GM12891 (cell line): ENCODE data around the gene C1orf159.
"Not testable (repeated sequence)": the region's sequence is repeated elsewhere in the genome, so short reads cannot be mapped to it uniquely, and the experiment has no call there.

Experiments
- DNase-seq: peaks from one replicate; pipeline ENCODE4 v3.0.0; 2011; ENCODE audit warnings: low spot score; ENCODE audit not compliant: insufficient read length
- FAIRE-seq: peaks from 2 replicates; lab custom pipeline; 2011; peaks lifted over from hg19 to GRCh38; lab: Jason Lieb, UNC
- PAX5 ChIP-seq: IDR thresholded peaks from 2 replicates; pipeline ENCODE4 v1.6.1; 2011; ENCODE audit warnings: low read length, moderate library complexity, mild to moderate bottlenecking; ENCODE audit not compliant: insufficient read depth, severe bottlenecking
- POLR2A ChIP-seq: IDR thresholded peaks from 2 replicates; pipeline ENCODE4 v1.6.1; 2011; ENCODE audit warnings: low read depth, low read length, control low read depth
- POLR2AphosphoS5 ChIP-seq: IDR thresholded peaks from 2 replicates; pipeline ENCODE4 v1.6.1; 2011; ENCODE audit warnings: low read depth, low read length, control low read depth
- POU2F2 ChIP-seq: IDR thresholded peaks from 2 replicates; pipeline ENCODE4 v1.6.1; 2011; ENCODE audit warnings: low read depth, mild to moderate bottlenecking, control low read depth, low read length, moderate library complexity
- SPI1 ChIP-seq: IDR thresholded peaks from 2 replicates; pipeline ENCODE4 v1.6.1; 2011; ENCODE audit warnings: low read depth, low read length, control low read depth
- TAF1 ChIP-seq: IDR thresholded peaks from 2 replicates; pipeline ENCODE4 v1.6.1; 2011; ENCODE audit warnings: low read depth, low read length, control low read depth

Gene C1orf159

GRCh38 chr1:1080951-1081310 lies 35.0 kb downstream of the C1orf159 start:
- TF ChIP-seq TAF1 (no peak), PAX5 (no peak), POU2F2 (no peak), POLR2A (no peak), POLR2AphosphoS5 (no peak), SPI1 (no peak)
- FAIRE-seq (no peak), DNase-seq (peak; percentile 16)

- TF ChIP-seq PAX5 (no peak), SPI1 (no peak), TAF1 (no peak), POU2F2 (no peak), POLR2A (no peak), POLR2AphosphoS5 (no peak)
- DNase-seq (peak; percentile 79), FAIRE-seq (no peak)
Measured at GRCh38 chr1:1080122-1080757, 35.6 kb downstream of the C1orf159 start.

GRCh38 chr1:1079408-1080121 lies 36.3 kb downstream of the C1orf159 start:
- TF ChIP-seq POLR2AphosphoS5 (no peak), TAF1 (no peak), SPI1 (no peak), PAX5 (no peak), POU2F2 (no peak), POLR2A (no peak)
- FAIRE-seq = peak; percentile 92
- peak; percentile 76 for DNase-seq

- FAIRE-seq = not testable (repeated sequence)
Measured at GRCh38 chr1:1077396-1077795, 38.5 kb downstream of the C1orf159 start.

GRCh38 chr1:1075148-1075935 lies 40.5 kb downstream of the C1orf159 start:
- DNase-seq = no peak

More at GRCh38 chr1:1077396-1077795, 38.5 kb downstream of the C1orf159 start:
- not testable (repeated sequence) for DNase-seq

GRCh38 chr1:1074631-1075147 lies 41.2 kb downstream of the C1orf159 start:
- TF ChIP-seq POU2F2 (no peak), SPI1 (no peak), TAF1 (no peak), POLR2A (no peak), PAX5 (no peak), POLR2AphosphoS5 (no peak)
- FAIRE-seq (peak; percentile 38), DNase-seq (no peak)

More at GRCh38 chr1:1075148-1075935, 40.5 kb downstream of the C1orf159 start:
- no peak for FAIRE-seq
- TF ChIP-seq SPI1 = no peak
- no peak for TF ChIP-seq PAX5

- DNase-seq = no peak
- no peak for FAIRE-seq
- no peak for TF ChIP-seq POU2F2
- no peak for TF ChIP-seq POLR2A
- TF ChIP-seq POLR2AphosphoS5 = no peak
- TF ChIP-seq SPI1 = no peak
- no peak for TF ChIP-seq PAX5
- no peak for TF ChIP-seq TAF1
Measured at GRCh38 chr1:1073743-1074587, 41.9 kb downstream of the C1orf159 start, which contains the start of gene RNF223. Gene RNF223 (minus strand): TSS chr1:1074306. CDS start chr1:1072566, 1,740 bp downstream.

- FAIRE-seq (no peak), DNase-seq (no peak)
Measured at GRCh38 chr1:1072849-1073742, 42.8 kb downstream of the C1orf159 start.

More at GRCh38 chr1:1072849-1073742, 42.8 kb downstream of the C1orf159 start:
- TF ChIP-seq SPI1 (no peak), TAF1 (no peak), POLR2AphosphoS5 (no peak), POU2F2 (no peak), PAX5 (no peak), POLR2A (no peak)
